PC-9 (cell line): ENCODE data around the gene SKIL. TPM values are rescaled to one million over a fixed set of nuclear protein-coding genes. Genes with fewer than 3 reads are reported as not detected.
A peak's percentile ranks its signal among the peaks of the same experiment; 100 is the strongest.

Experiments
- BruUV-seq: library from RNA; stranded (reverse); fragments of 400-500 nt; replicated peaks from 2 replicates; lab custom pipeline; 2021; lab: Mats Ljungman, UMichigan
- CTCF ChIA-PET: fragments of 300-600 bp; sonication (Branson Sonifier 250); formaldehyde crosslinking; loops from one replicate; lab custom pipeline; 2022; ENCODE audit warnings: antibody characterized with exemption; lab: Charles Lee
- POLR2A ChIA-PET: fragments of 300-600 bp; sonication (Branson Sonifier 250); formaldehyde crosslinking; loops from one replicate; lab custom pipeline; 2022; ENCODE audit warnings: antibody characterized with exemption; ENCODE audit not compliant: unreplicated experiment; lab: Charles Lee
- DNase-seq, 2 experiments: peaks; one replicate each; pipeline versions ENCODE4 v3.0.0 to v3.0.0-alpha.2; 2015 to 2022; ENCODE audit warnings: mixed read lengths in 1 of 2
- H2AFZ ChIP-seq: fragments of 200-600 bp; sonication (generic); 2 replicates; pipeline ENCODE4 v1.8.1; 2017; ENCODE audit warnings: antibody characterized with exemption
- H3F3A ChIP-seq: fragments of 200-600 bp; sonication (generic); 2 replicates; pipeline ENCODE4 v1.8.1; 2017; ENCODE audit warnings: antibody characterized with exemption, mild to moderate bottlenecking, low read depth; ENCODE audit not compliant: insufficient read depth
- H3K27ac ChIP-seq: fragments of 200-600 bp; sonication (generic); 2 replicates; pipeline ENCODE4 v1.6.1; 2016; ENCODE audit warnings: mixed run types
- H3K27me3 ChIP-seq: fragments of 200-600 bp; sonication (generic); 2 replicates; pipeline ENCODE4 v1.6.1; 2016; ENCODE audit warnings: low read depth, mixed run types; ENCODE audit not compliant: insufficient read depth
- H3K36me3 ChIP-seq: fragments of 200-600 bp; sonication (generic); 2 replicates; pipeline ENCODE4 v1.6.1; 2016; ENCODE audit warnings: low read depth, mixed run types
- H3K4me1 ChIP-seq: fragments of 200-600 bp; sonication (generic); replicated peaks from 2 replicates; pipeline ENCODE4 v1.6.1; 2016; ENCODE audit warnings: mixed run types; ENCODE audit not compliant: insufficient read depth
- H3K4me2 ChIP-seq: fragments of 200-600 bp; sonication (generic); 2 replicates; pipeline ENCODE4 v1.6.1; 2017; ENCODE audit warnings: mixed run types
- H3K4me3 ChIP-seq: fragments of 200-600 bp; sonication (generic); 2 replicates; pipeline ENCODE4 v1.6.1; 2016; ENCODE audit warnings: mixed run types
- H3K79me2 ChIP-seq: fragments of 200-600 bp; sonication (generic); 2 replicates; pipeline ENCODE4 v1.6.1; 2017; ENCODE audit warnings: low read depth, mixed run types
- H3K9me2 ChIP-seq: fragments of 200-600 bp; sonication (generic); 2 replicates; pipeline ENCODE4 v1.8.1; 2017; ENCODE audit warnings: mild to moderate bottlenecking; ENCODE audit not compliant: insufficient read depth
- H3K9me3 ChIP-seq: fragments of 200-600 bp; sonication (generic); 2 replicates; pipeline ENCODE4 v1.8.1; 2016; ENCODE audit warnings: low read depth; ENCODE audit not compliant: insufficient read depth
- H4K20me1 ChIP-seq: fragments of 200-600 bp; sonication (generic); 2 replicates; pipeline ENCODE4 v1.8.1; 2017; ENCODE audit not compliant: insufficient read depth
- EZH2 ChIP-seq: fragments of 200-600 bp; sonication (generic); IDR thresholded peaks from 2 replicates; pipeline ENCODE4 v1.8.0; 2017; ENCODE audit warnings: antibody characterized with exemption, low read depth
- intact Hi-C: fragments of 100-400 bp; cut with micrococcal nuclease; formaldehyde crosslinking; loops from one replicate; pipeline ENCODE4 v1.10.0; 2022; ENCODE audit not compliant: unreplicated experiment
- total RNA-seq: library from RNA; stranded (reverse); gene quantifications from 2 replicates; pipeline ENCODE4 v1.2.3, GENCODE V29; 2021
- TF ChIP-seq, protein P1 (sequence below): fragments of 200-600 bp; sonication (generic); conservative IDR thresholded peaks from 2 replicates; pipeline ENCODE4 v1.6.1; 2017; ENCODE audit warnings: mixed run types, antibody characterized with exemption, mild to moderate bottlenecking, moderate library complexity

Gene SKIL
- total RNA-seq, 1 experiment from 2014 or later: 138 TPM

DNA sequence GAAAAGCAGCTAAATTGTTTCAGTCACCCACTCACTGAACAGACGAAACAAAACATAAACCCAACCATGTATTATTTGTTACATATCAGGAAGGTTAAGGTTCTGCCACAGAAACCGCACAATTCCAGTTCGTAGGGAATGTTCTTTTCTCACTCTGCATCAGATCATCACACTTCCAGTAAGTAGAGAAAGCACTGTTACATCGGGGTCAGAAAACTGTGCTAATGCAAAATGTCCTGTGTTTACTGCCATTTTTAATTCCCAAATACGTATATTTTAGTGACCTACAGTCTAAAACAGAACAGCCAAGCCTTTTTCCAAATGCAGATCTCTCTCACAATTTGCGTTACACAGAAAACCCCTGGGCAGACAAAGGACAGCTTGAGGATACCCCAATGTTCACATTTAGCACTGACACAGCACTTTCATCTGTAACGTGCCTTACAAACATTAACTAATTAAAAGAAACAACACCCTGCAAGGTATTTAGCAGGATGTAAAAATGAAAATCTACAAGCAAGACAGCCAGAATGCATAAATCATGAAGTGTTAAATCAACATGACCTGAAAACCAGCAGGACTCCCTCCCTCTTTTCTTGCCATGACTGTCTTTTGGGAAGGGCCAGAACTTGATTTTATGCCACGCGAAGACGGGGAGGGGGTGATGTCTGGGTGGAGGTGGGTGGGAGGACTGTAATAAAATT, 34.8 kb upstream of the SKIL start:
- Histone ChIP-seq H4K20me1 (no peaks in the 10 kb centered on the region), H3K36me3 (no peaks in the 10 kb centered on the region), H3K4me1 (peaks cover 35% of the 10 kb centered on the region), H3K4me2 (0 out of 2 replicates have a peak overlapping the region, but pooled peaks have one; percentile 57), H3F3A (peaks cover 18% of the 10 kb centered on the region; the same call in 1 of the 2 replicates), H3K27ac (no peak overlapping the region), H2AFZ (no peak overlapping the region), H3K4me3 (no peak overlapping the region), H3K9me2 (no peaks in the 10 kb centered on the region), H3K27me3 (no peaks in the 10 kb centered on the region), H3K79me2 (no peaks in the 10 kb centered on the region), H3K9me3 (no peaks in the 10 kb centered on the region; the same call in 1 of the 2 replicates)
- no TSS peak for BruUV-seq
- TF ChIP-seq, protein P1, sequence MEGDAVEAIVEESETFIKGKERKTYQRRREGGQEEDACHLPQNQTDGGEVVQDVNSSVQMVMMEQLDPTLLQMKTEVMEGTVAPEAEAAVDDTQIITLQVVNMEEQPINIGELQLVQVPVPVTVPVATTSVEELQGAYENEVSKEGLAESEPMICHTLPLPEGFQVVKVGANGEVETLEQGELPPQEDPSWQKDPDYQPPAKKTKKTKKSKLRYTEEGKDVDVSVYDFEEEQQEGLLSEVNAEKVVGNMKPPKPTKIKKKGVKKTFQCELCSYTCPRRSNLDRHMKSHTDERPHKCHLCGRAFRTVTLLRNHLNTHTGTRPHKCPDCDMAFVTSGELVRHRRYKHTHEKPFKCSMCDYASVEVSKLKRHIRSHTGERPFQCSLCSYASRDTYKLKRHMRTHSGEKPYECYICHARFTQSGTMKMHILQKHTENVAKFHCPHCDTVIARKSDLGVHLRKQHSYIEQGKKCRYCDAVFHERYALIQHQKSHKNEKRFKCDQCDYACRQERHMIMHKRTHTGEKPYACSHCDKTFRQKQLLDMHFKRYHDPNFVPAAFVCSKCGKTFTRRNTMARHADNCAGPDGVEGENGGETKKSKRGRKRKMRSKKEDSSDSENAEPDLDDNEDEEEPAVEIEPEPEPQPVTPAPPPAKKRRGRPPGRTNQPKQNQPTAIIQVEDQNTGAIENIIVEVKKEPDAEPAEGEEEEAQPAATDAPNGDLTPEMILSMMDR: no peak
- no peak for TF ChIP-seq EZH2
- intact Hi-C loops: no loop called here
- ChIA-PET CTCF (no interaction called here), POLR2A (interaction anchor here (0.6 to 2.5 kb wide), 3 partner anchors 34 to 101 kb away, joined by 4 to 38 read pairs (median 12); partner anchors contain the start of genes PRKCI and SKIL)
- no peak for DNase-seq

GRCh38 chr3:170323331-170323730, 34.2 kb upstream of the SKIL start:
- no peak overlapping the region for H3K27ac ChIP-seq
- no peak overlapping the region for H3K4me3 ChIP-seq
- no peaks in the 10 kb centered on the region for H3K27me3 ChIP-seq
- no peak overlapping the region for H3K4me2 ChIP-seq
- no TSS peak for BruUV-seq
- no peak for DNase-seq
- no peaks in the 10 kb centered on the region for H3K36me3 ChIP-seq
- ChIA-PET CTCF (interaction anchor here (0.7 kb wide), 1 partner anchor 33 kb away, joined by 9 read pairs; no protein-coding TSS in a partner anchor), POLR2A (interaction anchor here (0.6 kb wide), 2 partner anchors 35 to 101 kb away, joined by 4 to 12 read pairs; partner anchors contain the start of gene PRKCI)
- H4K20me1 ChIP-seq: no peaks in the 10 kb centered on the region
- H3K79me2 ChIP-seq: no peaks in the 10 kb centered on the region
- no peak overlapping the region for H2AFZ ChIP-seq
- peaks cover 14% of the 10 kb centered on the region; the same call in 1 of the 2 replicates for H3F3A ChIP-seq
- no peaks in the 10 kb centered on the region; the same call in 1 of the 2 replicates for H3K9me3 ChIP-seq
- H3K4me1 ChIP-seq: peaks cover 35% of the 10 kb centered on the region
- no peaks in the 10 kb centered on the region for H3K9me2 ChIP-seq
- intact Hi-C loops: no loop called here
- TF ChIP-seq, protein P1: no peak
- TF ChIP-seq EZH2: no peak

GRCh38 chr3:170324962-170325361, 32.6 kb upstream of the SKIL start:
- Histone ChIP-seq H2AFZ (no peak overlapping the region), H3K9me2 (no peaks in the 10 kb centered on the region), H4K20me1 (no peaks in the 10 kb centered on the region), H3K4me1 (peaks cover 39% of the 10 kb centered on the region), H3K9me3 (no peaks in the 10 kb centered on the region), H3K4me2 (no peak overlapping the region), H3K79me2 (no peaks in the 10 kb centered on the region), H3K27ac (no peak overlapping the region), H3F3A (peaks cover 27% of the 10 kb centered on the region), H3K4me3 (no peak overlapping the region), H3K36me3 (no peaks in the 10 kb centered on the region), H3K27me3 (no peaks in the 10 kb centered on the region)
- no peak for DNase-seq
- intact Hi-C loops: no loop called here
- POLR2A ChIA-PET: interaction anchor here (0.5 kb wide), 1 partner anchor 9 kb away, joined by 5 read pairs; no protein-coding TSS in a partner anchor
- CTCF ChIA-PET: no interaction called here
- no TSS peak for BruUV-seq
- TF ChIP-seq EZH2: no peak
- TF ChIP-seq, protein P1: no peak
